Omental fat pad (tissue), 4 donors: ENCODE data around the gene CTSA. TPM values are rescaled to one million over a fixed set of nuclear protein-coding genes. Genes with fewer than 3 reads are reported as not detected.

Experiments
- ATAC-seq: fragments of 150-250 bp; one replicate; pipeline ENCODE4 v1.9.1; 2016; ENCODE audit warnings: mild to moderate bottlenecking, moderate library complexity; ENCODE audit not compliant: low FRiP score
- DNase-seq: peaks from one replicate; pipeline ENCODE4 v3.0.0-alpha.2; 2019; ENCODE audit warnings: low spot score
- CTCF ChIP-seq, 3 donors: fragments of 450-650 bp; IDR thresholded peaks; one replicate each; pipeline ENCODE4 v1.5.1; 2016 to 2017; ENCODE audit warnings: antibody characterized with exemption in 3 of 3, mild to moderate bottlenecking in 3 of 3, moderate library complexity in 2 of 3
- total RNA-seq, 4 donors: library from RNA; depleted of rRNA; stranded (reverse); fragments of >200 nt; gene quantifications; one replicate each; pipeline ENCODE4 v1.1.0, GENCODE V29; 2016

The CTSA gene
- total RNA-seq, 4 donors from 2014 or later = 79.2 to 148 (median 85.9) TPM

- TF ChIP-seq CTCF (IDR thresholded peaks at IDR 0.05) = no peak
- no peak for ATAC-seq
- DNase-seq = no peak
Observed at GRCh38 chr20:45905505-45906079, 14.5 kb downstream of the CTSA start.

DNA sequence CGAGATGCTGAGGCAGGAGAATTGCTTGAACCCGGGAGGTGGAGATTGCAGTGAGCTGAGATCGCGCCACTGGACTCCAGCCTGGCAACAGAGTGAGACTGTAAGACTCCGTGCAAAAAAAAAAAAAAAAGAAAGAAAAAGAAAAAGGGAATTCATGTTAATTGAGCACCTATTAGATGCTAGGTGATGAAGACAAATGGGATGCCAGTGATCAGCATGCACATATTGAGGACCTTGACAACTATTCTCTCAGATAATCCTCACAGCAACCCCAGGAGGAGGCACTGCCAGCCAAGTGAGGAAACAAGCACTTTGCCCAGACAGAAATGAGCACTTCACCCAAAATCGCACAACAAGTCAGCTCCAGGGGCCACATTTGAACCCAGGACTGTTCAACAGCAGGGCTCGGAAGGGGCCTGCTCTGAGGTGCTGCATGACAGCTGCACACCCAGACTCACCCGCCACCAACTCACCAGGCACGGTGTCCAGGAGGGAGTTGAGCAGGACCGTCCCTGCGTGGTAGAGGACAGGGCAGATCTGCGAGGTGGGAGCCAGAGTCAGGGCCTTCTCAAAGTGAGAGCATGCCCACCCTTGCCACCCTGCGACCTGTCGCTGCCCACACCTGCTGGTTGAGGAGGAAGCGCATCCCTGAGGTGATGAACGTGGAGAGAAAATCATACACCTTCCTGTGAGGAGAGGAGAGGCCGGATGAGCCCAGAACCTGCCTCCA is 16.2 kb downstream of the CTSA start:
- no peak for ATAC-seq
- TF ChIP-seq CTCF (IDR thresholded peaks at IDR 0.05) = no peak
- DNase-seq = no peak

GRCh38 chr20:45908084-45908483 is 16.9 kb downstream of the CTSA start:
- ATAC-seq (no peak), DNase-seq (no peak)
- no peak for TF ChIP-seq CTCF (IDR thresholded peaks at IDR 0.05)

DNA sequence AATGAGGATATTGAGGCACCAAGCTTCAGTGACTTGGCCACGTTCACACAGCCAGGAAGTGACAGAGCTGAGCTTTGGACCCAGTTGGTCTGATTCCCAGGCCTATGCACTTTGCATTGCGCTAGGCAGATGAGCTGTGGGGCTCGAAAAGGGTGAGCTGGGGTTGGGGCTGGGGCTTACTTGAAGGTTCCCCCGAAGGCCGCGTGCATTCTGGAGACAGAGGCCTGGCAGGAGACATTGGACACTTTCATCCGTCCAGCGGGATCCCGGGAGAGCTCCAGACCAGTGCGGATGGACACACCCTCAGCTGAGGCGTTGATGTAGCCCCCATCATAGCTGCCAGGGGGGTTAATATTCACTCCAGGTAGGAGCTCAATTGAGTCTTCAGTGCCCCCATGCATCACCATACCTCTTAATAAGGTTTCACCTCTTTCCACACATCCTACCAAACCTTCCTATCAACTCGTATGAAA is 18.2 kb downstream of the CTSA start:
- DNase-seq (no peak), ATAC-seq (no peak)
- TF ChIP-seq CTCF (IDR thresholded peaks at IDR 0.05) = no peak

- DNase-seq (no peak), ATAC-seq (no peak)
- TF ChIP-seq CTCF (IDR thresholded peaks at IDR 0.05) = no peak
Observed at GRCh38 chr20:45909817-45910669, 18.9 kb downstream of the CTSA start.

GRCh38 chr20:45910670-45911485 is 19.7 kb downstream of the CTSA start:
- TF ChIP-seq CTCF (IDR thresholded peaks at IDR 0.05) = no peak
- DNase-seq (peak; percentile 99), ATAC-seq (peak; percentile 92)
